HepG2 (cell line): ENCODE results near the gene PXK. TPM values are rescaled to one million over a fixed set of nuclear protein-coding genes. Genes with fewer than 3 reads are reported as not detected.

Experiments
- ELF3 ChIP-seq: IDR thresholded peaks from 2 replicates; pipeline ENCODE4 v1.6.1; 2016; ENCODE audit warnings: missing genetic modification reagents, missing compliant biosample characterization
- ETV5 ChIP-seq: IDR thresholded peaks from 2 replicates; pipeline ENCODE4 v1.6.1; 2018; ENCODE audit warnings: missing biosample characterization, missing genetic modification reagents, inconsistent platforms, borderline replicate concordance
- GATA4 ChIP-seq: sonication (generic); IDR thresholded peaks from 2 replicates; pipeline ENCODE4 v1.6.1; 2016; ENCODE audit warnings: antibody characterized with exemption, low read depth, borderline replicate concordance
- GATAD2A ChIP-seq: IDR thresholded peaks from 2 replicates; pipeline ENCODE4 v1.6.1; 2016
- HNRNPLL ChIP-seq: fragments of 200-400 bp; formaldehyde crosslinking; IDR thresholded peaks from 2 replicates; pipeline ENCODE4 v1.6.1; 2017; ENCODE audit warnings: mild to moderate bottlenecking, low read depth, low read length; ENCODE audit not compliant: poor library complexity, severe bottlenecking
- HOXA7 ChIP-seq: sonication (generic); formaldehyde crosslinking; IDR thresholded peaks from 2 replicates; pipeline ENCODE4 v1.8.1; 2022; ENCODE audit warnings: mild to moderate bottlenecking, missing genetic modification reagents, moderate library complexity
- IKZF1 ChIP-seq: fragments of 450-650 bp; IDR thresholded peaks from 2 replicates; pipeline ENCODE4 v1.7.1; 2016
- MAFF ChIP-seq: IDR thresholded peaks from 2 replicates; pipeline ENCODE4 v1.6.1; 2011; ENCODE audit warnings: low read depth, low read length, improper control_type of control experiment
- MAFG ChIP-seq: sonication (generic); formaldehyde crosslinking; IDR thresholded peaks from 2 replicates; pipeline ENCODE4 v1.5.1; 2020; ENCODE audit warnings: mild to moderate bottlenecking, missing genetic modification reagents
- MAZ ChIP-seq, 2 experiments: sonication (generic) in 1 of 2; formaldehyde crosslinking in 1 of 2; IDR thresholded peaks; 2 replicates each; pipeline versions ENCODE4 v1.5.0 to v1.6.1; 2012 to 2020; ENCODE audit warnings: low read depth in 2 of 2, mild to moderate bottlenecking in 2 of 2, borderline replicate concordance in 1 of 2, improper control_type of control experiment in 1 of 2, low read length in 1 of 2, missing genetic modification reagents in 1 of 2, moderate library complexity in 1 of 2
- MEIS1 ChIP-seq: sonication (generic); formaldehyde crosslinking; IDR thresholded peaks from 2 replicates; pipeline ENCODE4 v1.9.0; 2021; ENCODE audit warnings: mild to moderate bottlenecking, missing genetic modification reagents, moderate library complexity, borderline replicate concordance
- NR2F2 ChIP-seq: IDR thresholded peaks from 2 replicates; pipeline ENCODE4 v1.6.1; 2012; ENCODE audit warnings: low read depth, inconsistent platforms, borderline replicate concordance
- ONECUT2 ChIP-seq: sonication (generic); formaldehyde crosslinking; IDR thresholded peaks from 2 replicates; pipeline ENCODE4 v1.4.0; 2020; ENCODE audit warnings: missing genetic modification reagents
- PITX1 ChIP-seq: sonication (generic); formaldehyde crosslinking; IDR thresholded peaks from 2 replicates; pipeline ENCODE4 v1.5.1; 2020; ENCODE audit warnings: mild to moderate bottlenecking, missing genetic modification reagents
- POLR2AphosphoS2 ChIP-seq: IDR thresholded peaks from 2 replicates; pipeline ENCODE4 v1.6.1; 2011; ENCODE audit warnings: low read depth, low read length, improper control_type of control experiment
- RELA ChIP-seq: sonication (generic); formaldehyde crosslinking; IDR thresholded peaks from 2 replicates; pipeline ENCODE4 v1.4.0; 2020; ENCODE audit warnings: missing genetic modification reagents
- REPIN1 ChIP-seq: sonication (generic); formaldehyde crosslinking; IDR thresholded peaks from 2 replicates; pipeline ENCODE4 v1.8.0; 2022; ENCODE audit warnings: missing genetic modification reagents, low read depth, mild to moderate bottlenecking, borderline replicate concordance
- ZBTB21 ChIP-seq: sonication (generic); formaldehyde crosslinking; IDR thresholded peaks from 2 replicates; pipeline ENCODE4 v1.4.0; 2020; ENCODE audit warnings: missing genetic modification reagents
- ZBTB7B ChIP-seq: sonication (generic); formaldehyde crosslinking; IDR thresholded peaks from 2 replicates; pipeline ENCODE4 v1.4.0; 2020; ENCODE audit warnings: missing genetic modification reagents
- ZFP1 ChIP-seq: IDR thresholded peaks from 2 replicates; pipeline ENCODE4 v1.6.1; 2016
- ZFP36 ChIP-seq: fragments of 150-350 bp; IDR thresholded peaks from 2 replicates; pipeline ENCODE4 v1.6.1; 2018; ENCODE audit warnings: borderline replicate concordance, low read length, low read depth; ENCODE audit not compliant: partially characterized antibody
- ZFP90 ChIP-seq: sonication (generic); formaldehyde crosslinking; IDR thresholded peaks from 2 replicates; pipeline ENCODE4 v1.8.0; 2022; ENCODE audit warnings: missing genetic modification reagents, mild to moderate bottlenecking, inconsistent platforms, borderline replicate concordance
- ZNF337 ChIP-seq: sonication (generic); formaldehyde crosslinking; IDR thresholded peaks from 2 replicates; pipeline ENCODE4 v1.5.1; 2020; ENCODE audit warnings: missing genetic modification reagents, low read depth, mild to moderate bottlenecking, borderline replicate concordance
- ZNF441 ChIP-seq: sonication (generic); formaldehyde crosslinking; IDR thresholded peaks from 2 replicates; pipeline ENCODE4 v1.7.0; 2021; ENCODE audit warnings: missing genetic modification reagents, borderline replicate concordance
- ZNF530 ChIP-seq: sonication (generic); formaldehyde crosslinking; IDR thresholded peaks from 2 replicates; pipeline ENCODE4 v1.5.0; 2020; ENCODE audit warnings: low read depth, mild to moderate bottlenecking, missing genetic modification reagents
- ZNF547 ChIP-seq: sonication (generic); formaldehyde crosslinking; IDR thresholded peaks from 2 replicates; pipeline ENCODE4 v1.5.1; 2020; ENCODE audit warnings: mild to moderate bottlenecking, missing genetic modification reagents
- polyA plus RNA-seq, 8 experiments: library from polyadenylated mRNA; depleted of rRNA in 3 of 8; stranded (reverse) in 7 of 8; unstranded in 1 of 8; fragments of >200 nt; fragmentation: Illumina TruSeq in 4 of 8; extraction: Trizol in 4 of 8; gene quantifications; 2 replicates each; pipeline versions ENCODE4 v1.2.1 to v1.2.3, GENCODE V29; 2011 to 2016; ENCODE audit warnings: low read depth in 4 of 8, missing spikeins in 1 of 8, mixed read lengths in 1 of 8; ENCODE audit not compliant: insufficient read depth in 1 of 8
- total RNA-seq, 5 experiments: library from RNA; depleted of rRNA; stranded (reverse); fragments of >200 nt; fragmentation: Illumina TruSeq; extraction: Trizol; gene quantifications; 2 replicates each; pipeline ENCODE4 v1.2.3, GENCODE V29; 2016; ENCODE audit warnings: low read depth in 1 of 5
- TF ChIP-seq, protein P1 (sequence below): sonication (generic); formaldehyde crosslinking; IDR thresholded peaks from 2 replicates; pipeline ENCODE4 v1.5.0; 2020; ENCODE audit warnings: missing genetic modification reagents
- TF ChIP-seq, protein P2 (sequence below): IDR thresholded peaks from 2 replicates; pipeline ENCODE4 v1.6.1; 2016; ENCODE audit warnings: missing biosample characterization, missing genetic modification reagents, low read depth
- TF ChIP-seq, protein P3 (sequence below): sonication (generic); formaldehyde crosslinking; IDR thresholded peaks from 2 replicates; pipeline ENCODE4 v1.5.1; 2020; ENCODE audit warnings: missing genetic modification reagents, mild to moderate bottlenecking, borderline replicate concordance

The PXK gene
- total and polyA plus RNA-seq, 2 of the 13 experiments (the other 11 are each of a cell fraction or from before 2014, with no cell fraction given), result 6.4 to 18.6 TPM

DNA sequence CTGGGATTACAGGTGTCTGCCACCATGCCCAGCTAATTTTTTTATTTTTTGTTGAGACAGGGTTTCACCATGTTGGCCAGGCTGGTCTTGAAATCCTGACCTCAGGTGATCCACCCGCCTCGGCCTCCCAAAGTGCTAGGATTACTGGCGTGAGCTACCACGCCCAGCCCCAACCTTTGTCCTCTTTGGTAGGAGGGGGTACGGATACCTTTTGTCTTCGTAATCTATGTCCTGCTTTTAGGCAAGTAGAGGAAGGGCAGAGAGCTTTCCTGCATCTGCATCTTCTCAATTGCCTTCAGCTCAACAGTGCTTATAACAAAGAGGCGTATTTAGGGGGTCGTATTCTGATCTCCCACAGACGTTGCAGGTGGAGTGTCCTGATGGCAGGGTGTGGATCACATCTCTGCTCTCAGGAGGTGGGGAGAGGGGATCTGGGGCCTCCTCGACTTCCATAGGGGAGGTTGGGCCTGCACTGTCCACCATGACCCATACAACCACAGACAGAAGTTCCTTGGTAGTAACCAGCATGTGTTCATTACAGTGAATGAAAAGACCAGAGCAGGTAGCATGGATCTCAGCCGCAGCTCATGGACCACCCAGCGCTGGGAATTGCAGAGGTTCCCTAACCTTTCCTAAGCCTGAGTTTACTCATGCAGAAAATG is 137.8 kb downstream of the PXK start (continued):
- TF ChIP-seq ZBTB7B (CRISPR knock-in tag), result 0 out of 2 replicates have a peak, but pooled peaks have one; percentile 19
- TF ChIP-seq MAFG (CRISPR knock-in tag), result no peak
- TF ChIP-seq POLR2AphosphoS2, result no peak
- no peak for TF ChIP-seq ZBTB21 (CRISPR knock-in tag)
- TF ChIP-seq ZFP90, result no peak
- TF ChIP-seq REPIN1 (CRISPR knock-in tag), result no peak
- no peak for TF ChIP-seq ZNF441 (CRISPR knock-in tag)
- TF ChIP-seq ELF3 (CRISPR knock-in tag), result no peak
- TF ChIP-seq, protein P1, sequence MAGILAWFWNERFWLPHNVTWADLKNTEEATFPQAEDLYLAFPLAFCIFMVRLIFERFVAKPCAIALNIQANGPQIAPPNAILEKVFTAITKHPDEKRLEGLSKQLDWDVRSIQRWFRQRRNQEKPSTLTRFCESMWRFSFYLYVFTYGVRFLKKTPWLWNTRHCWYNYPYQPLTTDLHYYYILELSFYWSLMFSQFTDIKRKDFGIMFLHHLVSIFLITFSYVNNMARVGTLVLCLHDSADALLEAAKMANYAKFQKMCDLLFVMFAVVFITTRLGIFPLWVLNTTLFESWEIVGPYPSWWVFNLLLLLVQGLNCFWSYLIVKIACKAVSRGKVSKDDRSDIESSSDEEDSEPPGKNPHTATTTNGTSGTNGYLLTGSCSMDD (CRISPR knock-in tag), result no peak
- TF ChIP-seq, protein P2, sequence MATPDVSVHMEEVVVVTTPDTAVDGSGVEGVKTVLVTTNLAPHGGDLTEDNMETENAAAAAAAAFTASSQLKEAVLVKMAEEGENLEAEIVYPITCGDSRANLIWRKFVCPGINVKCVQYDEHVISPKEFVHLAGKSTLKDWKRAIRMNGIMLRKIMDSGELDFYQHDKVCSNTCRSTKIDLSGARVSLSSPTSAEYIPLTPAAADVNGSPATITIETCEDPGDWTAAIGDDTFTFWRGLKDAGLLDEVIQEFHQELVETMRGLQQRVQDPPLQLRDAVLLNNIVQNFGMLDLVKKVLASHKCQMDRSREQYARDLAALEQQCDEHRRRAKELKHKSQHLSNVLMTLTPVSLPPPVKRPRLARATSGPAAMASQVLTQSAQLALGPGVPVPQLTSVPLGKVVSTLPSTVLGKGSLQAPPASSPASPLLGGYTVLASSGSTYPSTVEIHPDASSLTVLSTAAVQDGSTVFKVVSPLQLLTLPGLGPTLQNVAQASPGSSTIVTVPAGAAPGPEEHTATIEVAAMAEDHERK (CRISPR knock-in tag), result no peak
- no peak for TF ChIP-seq ZFP1 (CRISPR knock-in tag)
- TF ChIP-seq GATAD2A, result no peak
- TF ChIP-seq HOXA7 (CRISPR knock-in tag), result no peak
- TF ChIP-seq ZNF530 (CRISPR knock-in tag), result no peak
- no peak for TF ChIP-seq ZNF337 (CRISPR knock-in tag)
- TF ChIP-seq MAFF, result no peak
- TF ChIP-seq MEIS1 (CRISPR knock-in tag), result 0 out of 2 replicates have a peak, but pooled peaks have one; percentile 10
- TF ChIP-seq MAZ (IDR thresholded peaks at IDR 0.05; ENCODE audit: borderline replicate concordance, low read depth, low read length), result no peak
- TF ChIP-seq MAZ (CRISPR knock-in tag; IDR thresholded peaks at IDR 0.05; ENCODE audit: low read depth), result no peak
- TF ChIP-seq, protein P3, sequence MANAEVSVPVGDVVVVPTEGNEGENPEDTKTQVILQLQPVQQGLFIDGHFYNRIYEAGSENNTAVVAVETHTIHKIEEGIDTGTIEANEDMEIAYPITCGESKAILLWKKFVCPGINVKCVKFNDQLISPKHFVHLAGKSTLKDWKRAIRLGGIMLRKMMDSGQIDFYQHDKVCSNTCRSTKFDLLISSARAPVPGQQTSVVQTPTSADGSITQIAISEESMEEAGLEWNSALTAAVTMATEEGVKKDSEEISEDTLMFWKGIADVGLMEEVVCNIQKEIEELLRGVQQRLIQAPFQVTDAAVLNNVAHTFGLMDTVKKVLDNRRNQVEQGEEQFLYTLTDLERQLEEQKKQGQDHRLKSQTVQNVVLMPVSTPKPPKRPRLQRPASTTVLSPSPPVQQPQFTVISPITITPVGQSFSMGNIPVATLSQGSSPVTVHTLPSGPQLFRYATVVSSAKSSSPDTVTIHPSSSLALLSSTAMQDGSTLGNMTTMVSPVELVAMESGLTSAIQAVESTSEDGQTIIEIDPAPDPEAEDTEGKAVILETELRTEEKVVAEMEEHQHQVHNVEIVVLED (CRISPR knock-in tag), result no peak
- TF ChIP-seq NR2F2, result no peak
- TF ChIP-seq IKZF1, result no peak
- no peak for TF ChIP-seq GATA4
- TF ChIP-seq RELA (CRISPR knock-in tag), result no peak
- no peak for TF ChIP-seq ZFP36
- TF ChIP-seq HNRNPLL, result no peak
- no peak for TF ChIP-seq ZNF547 (CRISPR knock-in tag)
- peak; percentile 70; the same call in 1 of the 2 replicates for TF ChIP-seq PITX1 (CRISPR knock-in tag)
- TF ChIP-seq ONECUT2, result no peak
- TF ChIP-seq ETV5 (CRISPR knock-in tag), result no peak
